GM23338 (cell line): ENCODE measurements around the gene MRAP.

Experiments
- CTCF ChIP-seq, 2 experiments: fragments of 200-600 bp in 1 of 2; sonication (generic) in 1 of 2; conservative IDR thresholded peaks; 2 replicates each; pipeline versions ENCODE4 v1.5.1 to v1.6.1; 2016 to 2017; ENCODE audit warnings: antibody characterized with exemption in 2 of 2, low read depth in 2 of 2, mild to moderate bottlenecking in 2 of 2, moderate library complexity in 1 of 2
- ETS1 ChIP-seq: IDR thresholded peaks from 2 replicates; pipeline ENCODE4 v1.6.1; 2016; ENCODE audit warnings: antibody characterized with exemption

- TF ChIP-seq CTCF (conservative IDR thresholded peaks at IDR 0.05; ENCODE audit: low read depth in 2 of 2) (no peak), ETS1 (no peak)
Observed at GRCh38 chr21:32312326-32312725, 13.7 kb downstream of the MRAP start.
